KBM-7 (cell line): ENCODE data around the gene CNTNAP2.

ENCODE experiments used
- DNase-seq: peaks from one replicate; pipeline ENCODE4 v3.0.0-alpha.2; 2015
- in situ Hi-C: fragments of 300-500 bp; cut with MboI; formaldehyde crosslinking; loops from 2 replicates; pipeline ENCODE4 v1.14.3; 2020; ENCODE audit warnings: low sequenced_read_pairs, low pct_unique_long_range_greater_than_20kb, mixed read lengths

The CNTNAP2 gene

DNA sequence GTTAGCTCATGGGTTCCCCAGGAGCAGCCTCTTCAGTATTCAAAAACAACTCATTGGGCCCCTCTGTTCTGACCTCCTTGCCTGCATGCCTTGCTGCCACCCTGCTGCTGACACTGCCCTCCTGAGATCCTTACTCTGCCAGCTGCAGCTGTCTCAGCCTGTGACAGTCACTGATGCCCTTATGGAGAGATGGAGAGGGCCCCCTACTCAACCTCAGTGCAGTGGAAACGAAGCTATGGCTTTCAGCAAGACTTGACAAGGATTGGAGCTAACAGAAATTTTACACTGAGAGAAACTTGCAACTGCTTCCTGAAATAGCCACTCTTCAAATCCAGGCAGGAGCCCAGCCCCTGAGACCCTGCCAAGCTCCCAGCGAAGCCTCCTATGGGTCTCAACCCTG lies 1795.7 kb downstream of the CNTNAP2 start:
- in situ Hi-C loops, result no loop called here
- DNase-seq, result no peak

DNA sequence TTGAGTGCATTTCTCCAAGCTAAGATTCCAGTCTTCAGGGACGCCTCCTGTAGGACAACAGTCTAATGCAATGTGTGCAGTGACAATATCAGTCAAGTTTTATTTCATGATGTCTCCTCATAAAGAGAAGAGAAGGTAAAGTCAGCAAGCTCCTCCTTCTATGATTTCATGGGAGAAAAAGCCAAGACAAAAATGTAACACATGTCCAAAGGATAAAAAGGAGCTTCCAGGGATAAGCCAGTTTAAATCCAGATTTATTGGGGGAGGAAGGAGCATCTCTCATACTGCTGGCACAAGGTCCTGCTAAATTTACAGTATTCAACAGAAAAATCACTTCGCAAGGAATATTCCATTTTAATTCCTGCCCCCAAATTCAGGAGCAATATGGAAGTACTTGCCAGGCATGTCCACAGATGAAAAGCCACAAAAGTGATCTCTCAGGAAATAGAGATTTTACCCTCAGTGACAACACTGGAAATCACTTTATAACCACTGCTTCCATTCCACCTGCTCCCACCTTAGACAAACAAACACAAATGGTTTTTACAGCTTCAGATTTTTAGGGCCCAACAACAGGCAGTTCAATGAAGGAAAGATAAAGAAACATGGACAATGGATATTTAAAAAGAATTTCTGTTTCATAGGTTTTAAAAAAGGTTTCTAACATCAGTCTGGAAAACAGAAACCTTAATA lies 1796.5 kb downstream of the CNTNAP2 start:
- no peak for DNase-seq
- in situ Hi-C loops, result no loop called here

DNA sequence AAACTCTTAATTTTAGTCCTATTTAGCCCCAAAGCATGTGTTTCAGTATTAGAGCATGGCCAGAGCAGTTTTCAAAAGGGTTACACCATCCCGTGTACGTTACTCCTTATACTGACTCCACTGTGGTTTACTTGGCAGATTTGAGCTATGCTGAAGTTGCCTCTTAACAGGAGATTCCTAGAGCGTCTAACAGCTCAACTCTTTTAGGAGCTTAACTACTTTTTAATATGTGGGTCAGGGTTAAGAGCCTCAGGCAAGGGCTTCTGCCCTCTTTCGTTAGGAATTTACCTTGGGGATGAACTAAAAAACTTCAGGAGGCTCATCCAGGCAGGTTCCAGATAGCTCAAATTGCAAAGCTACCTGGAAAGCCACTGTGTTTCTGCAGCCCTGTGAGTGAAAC lies 1799.2 kb downstream of the CNTNAP2 start:
- in situ Hi-C loops, result no loop called here
- DNase-seq, result no peak

DNA sequence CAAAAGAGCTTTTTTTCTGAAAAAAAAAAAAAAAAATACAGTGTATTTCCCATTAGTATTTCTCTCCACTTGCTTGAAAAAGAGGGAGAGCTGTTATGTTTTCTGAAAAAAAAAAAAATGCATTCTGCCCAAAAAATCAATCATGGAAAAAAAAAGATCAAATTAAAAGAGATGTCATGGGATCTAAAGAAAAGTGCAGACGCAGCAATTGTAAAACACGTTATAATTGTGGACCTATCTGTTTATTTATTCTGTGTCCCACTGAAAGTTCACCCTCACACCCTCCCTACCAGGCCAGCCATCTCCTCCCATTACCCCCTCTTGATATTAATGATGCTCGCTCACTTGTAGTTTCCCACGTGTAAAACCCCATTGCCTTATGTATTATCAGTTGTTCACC lies 1800.0 kb downstream of the CNTNAP2 start:
- in situ Hi-C loops, result no loop called here
- DNase-seq, result no peak

DNA sequence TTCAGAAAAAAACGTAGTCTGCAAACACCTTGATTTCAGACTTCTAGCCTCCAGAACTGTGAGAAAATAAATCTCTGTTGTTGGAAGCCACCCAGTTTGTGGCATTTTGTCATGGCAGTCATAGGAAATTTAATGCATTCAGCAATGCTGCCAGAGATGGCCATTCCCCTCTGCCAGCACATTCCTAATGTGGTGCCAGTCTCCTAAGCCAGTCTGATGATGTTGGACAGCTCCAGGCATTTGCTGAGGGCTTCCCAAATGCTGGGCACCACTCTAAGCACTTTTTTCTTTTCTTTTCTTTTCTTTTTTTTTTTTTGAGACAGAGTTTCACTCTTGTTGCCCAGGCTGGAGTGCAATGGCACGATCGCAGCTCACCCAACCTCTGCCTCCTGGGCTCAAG lies 1807.2 kb downstream of the CNTNAP2 start:
- no peak for DNase-seq
- in situ Hi-C loops, result no loop called here

DNA sequence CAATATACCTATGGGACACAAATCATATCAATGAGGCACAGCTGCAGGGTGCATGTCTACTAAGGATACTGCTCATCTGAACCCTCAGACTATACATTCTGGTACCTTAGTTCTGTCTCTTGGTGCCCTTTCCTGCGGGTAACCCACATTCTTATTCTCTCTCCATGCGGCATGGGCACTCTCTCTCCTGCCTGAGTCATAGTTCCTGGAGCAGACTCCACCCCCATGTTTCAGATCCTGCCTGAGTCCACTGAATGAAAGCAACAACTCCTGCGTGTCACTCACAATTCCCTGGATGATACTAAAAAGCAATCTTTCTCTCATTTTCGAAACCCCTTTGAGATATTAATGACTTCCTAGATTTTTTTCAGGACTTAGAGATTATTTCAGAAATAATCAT lies 1820.8 kb downstream of the CNTNAP2 start:
- DNase-seq, result no peak
- in situ Hi-C loops, result no loop called here

DNA sequence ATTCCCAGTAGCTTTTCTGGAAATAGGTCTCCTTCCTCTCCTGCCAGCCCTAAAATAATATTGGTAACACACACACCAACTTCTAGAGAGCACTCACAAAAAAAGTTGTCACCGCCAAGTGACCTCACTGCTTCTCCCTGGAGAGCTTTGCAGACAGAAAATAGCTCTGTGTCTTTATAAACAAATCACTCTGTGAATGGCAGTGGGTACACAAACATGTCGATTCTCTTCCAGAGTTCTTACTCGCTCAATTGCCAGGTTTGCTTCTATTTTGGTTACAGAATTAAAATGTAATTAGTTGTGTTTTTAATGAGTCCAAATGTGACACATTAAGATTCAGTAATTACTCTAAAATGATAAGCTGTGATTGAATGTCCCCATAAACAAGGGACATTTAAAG lies 1824.8 kb downstream of the CNTNAP2 start:
- in situ Hi-C loops, result no loop called here
- DNase-seq, result no peak

DNA sequence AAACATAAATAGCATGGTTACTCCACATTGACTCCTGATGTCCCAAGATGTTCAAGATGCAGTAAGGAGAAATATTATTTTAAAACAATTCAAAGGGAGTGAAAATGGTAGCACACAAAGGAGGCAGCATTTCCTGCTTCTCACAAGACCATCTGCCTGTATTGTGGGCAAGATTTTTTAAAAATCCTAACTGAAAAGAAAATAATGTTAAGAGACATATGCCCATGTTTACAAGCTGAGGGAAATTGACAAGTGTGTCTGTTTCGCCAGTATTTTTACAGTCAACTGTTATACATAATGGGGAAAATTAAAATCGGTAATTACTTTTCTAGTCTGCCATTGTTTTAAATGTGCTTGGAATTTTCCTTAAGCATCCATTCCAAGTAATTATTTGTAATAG lies 1827.7 kb downstream of the CNTNAP2 start:
- DNase-seq, result no peak

DNA sequence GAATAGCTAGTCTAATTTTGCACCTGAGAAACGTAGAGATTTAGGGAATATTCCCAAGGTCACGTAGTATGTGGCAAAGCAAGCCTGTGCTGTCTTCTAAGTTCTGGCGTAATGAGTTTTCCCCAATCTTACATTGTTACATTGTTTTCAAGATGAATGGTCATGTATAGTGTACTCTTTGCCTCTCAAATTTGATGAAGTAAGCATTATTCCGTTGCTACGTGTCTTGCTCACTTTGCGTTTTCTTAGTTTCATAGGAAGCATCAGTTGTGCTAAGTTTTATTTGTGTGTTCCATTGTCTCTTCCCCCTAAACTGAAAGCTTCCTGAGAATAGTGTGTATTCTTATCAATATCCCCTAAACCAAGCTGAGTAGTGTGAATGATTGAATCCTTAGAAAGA lies 1836.3 kb downstream of the CNTNAP2 start:
- in situ Hi-C loops, result no loop called here

More for the DNA sequence above, 1827.7 kb downstream of the CNTNAP2 start:
- in situ Hi-C loops, result no loop called here

DNA sequence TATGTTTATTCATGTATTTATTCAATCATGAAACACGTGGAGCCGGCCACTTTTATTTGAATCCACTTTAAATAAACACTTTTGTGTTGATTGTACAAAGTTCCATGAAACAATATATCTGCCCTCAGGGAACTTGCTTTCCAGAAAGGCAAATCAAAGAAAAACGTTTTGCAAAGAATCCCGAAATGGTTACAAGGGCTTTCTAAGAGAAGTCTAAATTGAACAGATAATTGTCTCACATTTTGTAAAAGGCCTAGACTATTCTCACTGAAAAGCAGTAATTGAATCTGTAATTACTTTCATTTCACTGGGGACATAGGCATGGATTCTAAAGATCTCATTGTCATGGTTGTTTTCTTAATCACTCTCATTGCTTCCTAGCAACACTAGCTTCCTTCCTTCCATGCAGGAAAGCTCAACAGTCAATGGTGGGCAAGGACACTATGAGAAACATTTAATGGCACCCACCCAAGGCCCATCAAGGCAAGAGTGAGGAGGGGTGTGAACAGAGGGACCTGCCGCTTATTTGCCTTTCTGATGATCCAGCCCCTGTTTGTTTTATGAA lies 1851.5 kb downstream of the CNTNAP2 start:
- DNase-seq, result no peak
- in situ Hi-C loops, result no loop called here

More for the DNA sequence above, 1836.3 kb downstream of the CNTNAP2 start:
- no peak for DNase-seq

DNA sequence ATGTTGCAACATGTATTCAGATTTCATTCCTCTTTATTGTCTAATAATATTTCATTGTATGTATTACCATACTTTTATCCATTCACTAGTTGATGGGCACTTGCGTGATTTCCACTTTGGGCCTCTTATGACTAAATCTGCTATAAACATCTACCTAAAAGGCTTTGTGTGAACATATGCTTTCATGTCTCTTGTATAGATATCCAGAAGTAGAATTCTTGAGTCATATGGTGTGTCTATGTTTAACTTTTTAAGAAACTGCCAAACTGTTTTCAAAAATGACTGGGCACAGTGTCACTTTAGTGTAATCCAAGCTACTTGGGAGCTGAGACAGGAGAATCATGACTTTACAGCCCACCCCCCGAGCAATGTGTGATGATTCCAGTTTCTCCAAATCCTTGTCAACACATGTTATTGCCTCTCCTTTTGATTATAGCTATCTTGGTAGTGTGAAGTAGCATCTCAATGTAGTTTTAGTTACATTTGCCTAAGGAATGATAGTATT lies 1855.1 kb downstream of the CNTNAP2 start:
- DNase-seq, result no peak
- in situ Hi-C loops, result no loop called here

DNA sequence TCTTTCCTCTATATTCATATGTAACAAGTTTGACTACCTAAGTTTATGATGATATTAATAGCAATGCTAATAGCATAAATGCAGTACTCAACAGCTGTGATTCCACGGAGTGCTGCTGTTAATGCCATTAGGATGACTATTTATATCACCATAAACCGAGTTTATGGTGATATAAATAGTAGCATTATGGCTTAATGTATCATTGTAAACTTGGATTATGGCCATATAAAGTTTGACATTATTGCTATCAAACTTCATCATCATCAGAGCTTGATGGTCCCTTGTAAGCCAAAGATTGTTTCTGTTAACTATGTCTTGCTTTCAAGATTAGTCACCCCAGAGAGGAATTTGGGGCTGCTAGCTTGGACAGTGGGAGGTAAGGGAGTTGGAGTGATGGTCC lies 1861.6 kb downstream of the CNTNAP2 start:
- in situ Hi-C loops, result no loop called here
- DNase-seq, result no peak

DNA sequence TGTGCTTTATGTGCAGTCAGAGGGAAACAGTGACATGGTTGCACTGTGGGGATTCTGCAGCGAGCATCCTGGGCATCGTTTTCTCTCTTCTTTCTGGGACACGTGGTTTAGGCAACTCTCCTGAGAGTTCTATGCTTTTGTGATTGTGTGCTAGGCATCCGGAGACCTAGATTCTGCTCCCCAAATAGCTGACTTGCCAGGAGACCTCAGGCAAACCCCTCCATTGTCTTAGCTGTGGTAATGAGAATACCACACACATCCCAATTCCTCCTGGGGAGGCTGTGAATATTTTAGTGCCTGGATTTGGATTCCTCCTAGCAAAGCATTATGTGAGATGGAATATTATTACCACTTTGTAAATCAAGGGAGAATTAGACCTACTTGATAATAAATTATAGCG lies 1862.0 kb downstream of the CNTNAP2 start:
- DNase-seq, result no peak

DNA sequence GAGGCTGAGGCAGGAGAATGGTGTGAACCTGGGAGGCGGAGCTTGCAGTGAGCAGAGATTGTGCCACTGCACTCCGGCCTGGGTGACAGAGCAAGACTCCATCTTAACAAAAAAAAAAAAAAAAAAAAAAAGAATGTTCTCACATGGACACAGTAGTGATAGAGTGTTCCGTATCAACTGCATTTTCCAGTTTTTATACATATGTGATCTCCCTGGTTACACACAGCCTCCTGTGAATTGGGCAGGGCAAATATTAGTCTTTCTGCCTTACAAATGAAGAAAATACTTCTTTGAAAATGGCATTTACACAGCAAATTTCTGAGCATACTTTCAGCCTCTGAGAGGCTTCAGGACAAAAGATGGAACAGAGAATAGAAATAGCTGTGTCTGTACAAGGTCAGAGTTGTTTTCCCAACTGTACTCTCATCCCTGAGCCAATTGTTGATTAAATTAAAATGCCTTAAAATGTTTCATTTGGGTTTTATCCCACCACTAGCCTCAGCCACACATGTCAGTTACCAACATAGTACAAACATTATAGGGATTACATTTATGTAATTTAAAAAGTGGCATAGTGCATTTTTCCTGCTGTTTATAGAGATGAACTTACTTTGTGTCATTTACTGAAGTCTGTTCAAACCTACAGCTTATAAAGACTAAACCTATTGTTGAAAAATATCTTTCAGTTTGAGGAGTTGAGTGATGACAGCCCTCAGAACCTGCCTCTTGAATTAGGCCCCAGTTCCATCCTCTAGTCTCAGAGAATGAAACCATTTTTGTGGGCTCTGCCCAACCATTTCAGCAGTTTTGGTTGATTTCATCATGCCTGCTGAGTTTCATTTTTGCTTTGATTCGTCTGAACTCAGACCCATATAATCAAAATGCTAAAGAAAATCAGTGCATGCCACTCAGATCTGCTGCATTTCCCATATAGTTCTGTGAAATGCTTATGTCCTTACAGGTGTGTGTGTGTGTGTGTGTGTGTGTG lies 1864.5 kb downstream of the CNTNAP2 start:
- DNase-seq, result no peak
- in situ Hi-C loops, result no loop called here

More for the DNA sequence above, 1862.0 kb downstream of the CNTNAP2 start:
- in situ Hi-C loops, result no loop called here

DNA sequence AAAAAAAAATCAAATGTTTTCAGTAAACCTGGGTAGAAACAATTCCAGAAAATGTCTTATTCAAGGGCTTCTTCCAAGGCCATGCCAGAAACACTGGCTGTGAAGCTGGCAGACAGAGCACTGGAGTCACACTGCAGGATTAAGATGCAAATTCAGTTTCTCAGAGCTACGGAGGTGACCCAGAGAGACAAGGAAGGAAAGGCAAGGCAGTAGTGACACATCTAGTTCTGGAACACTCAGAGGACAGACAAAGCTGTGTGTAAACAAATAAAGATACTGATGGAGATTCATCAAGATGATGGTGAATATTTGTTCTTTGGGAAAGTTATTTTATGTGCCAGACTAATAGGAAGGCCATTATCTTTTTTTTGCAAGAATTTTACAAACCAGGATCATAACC lies 1865.7 kb downstream of the CNTNAP2 start:
- DNase-seq, result no peak
- in situ Hi-C loops, result no loop called here

DNA sequence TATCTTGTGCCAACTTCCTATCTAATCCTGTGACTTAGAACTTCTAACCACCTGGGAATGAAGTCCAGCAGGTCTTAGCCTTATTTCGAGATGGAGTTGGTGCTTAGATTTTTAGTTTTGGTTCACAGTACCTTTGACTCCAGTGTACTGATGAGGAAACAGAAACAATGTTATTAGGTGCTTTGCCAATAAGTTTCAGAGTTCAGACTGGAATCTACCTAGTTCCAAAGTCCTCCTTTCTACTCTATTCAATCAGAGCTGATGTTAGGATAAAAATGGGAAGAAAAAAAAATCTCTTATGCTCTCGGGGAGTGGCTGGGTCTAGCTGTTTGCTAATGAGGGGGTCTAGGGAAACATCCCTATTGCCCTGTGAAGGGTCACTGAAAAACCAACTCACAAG lies 1867.7 kb downstream of the CNTNAP2 start:
- DNase-seq, result no peak
- in situ Hi-C loops, result no loop called here

DNA sequence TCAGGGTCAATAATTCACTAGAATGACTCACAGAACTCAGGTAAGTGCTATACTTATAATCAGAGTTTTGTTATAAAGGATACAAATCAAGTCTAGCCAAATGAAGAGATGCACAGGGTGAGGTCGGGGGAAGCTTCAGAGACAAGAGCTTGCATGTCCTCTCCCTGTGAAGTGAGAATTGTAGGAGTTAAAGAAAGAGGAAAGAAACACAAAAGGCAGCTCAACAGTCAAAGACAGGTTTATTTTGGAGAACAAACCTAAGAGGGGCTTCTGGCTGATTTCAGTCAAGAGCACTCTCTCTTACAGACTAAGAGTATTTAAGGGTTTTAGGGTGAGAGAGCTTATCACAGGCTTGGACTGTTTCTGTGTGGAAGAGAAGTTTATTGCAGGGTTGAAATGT lies 1873.5 kb downstream of the CNTNAP2 start:
- DNase-seq, result no peak
- in situ Hi-C loops, result no loop called here

DNA sequence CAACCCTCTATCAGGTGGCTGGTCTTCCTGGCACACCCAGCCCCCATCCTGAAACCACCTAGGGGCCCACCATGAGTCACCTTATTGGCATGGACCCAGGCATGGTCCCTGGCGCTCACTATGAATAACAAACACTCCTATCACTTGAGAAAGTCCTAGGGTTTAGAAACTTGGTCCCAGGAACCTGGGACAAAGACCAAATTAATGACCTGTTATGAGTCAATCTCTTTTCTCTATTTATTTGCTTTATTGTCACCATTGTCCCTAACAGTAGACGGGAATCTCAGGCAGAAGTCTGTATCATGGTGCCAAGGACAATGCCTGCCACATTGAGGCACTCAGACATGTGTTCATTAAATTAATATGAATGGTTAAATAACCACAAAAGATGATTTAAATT lies 1874.3 kb downstream of the CNTNAP2 start:
- DNase-seq, result no peak
- in situ Hi-C loops, result no loop called here

DNA sequence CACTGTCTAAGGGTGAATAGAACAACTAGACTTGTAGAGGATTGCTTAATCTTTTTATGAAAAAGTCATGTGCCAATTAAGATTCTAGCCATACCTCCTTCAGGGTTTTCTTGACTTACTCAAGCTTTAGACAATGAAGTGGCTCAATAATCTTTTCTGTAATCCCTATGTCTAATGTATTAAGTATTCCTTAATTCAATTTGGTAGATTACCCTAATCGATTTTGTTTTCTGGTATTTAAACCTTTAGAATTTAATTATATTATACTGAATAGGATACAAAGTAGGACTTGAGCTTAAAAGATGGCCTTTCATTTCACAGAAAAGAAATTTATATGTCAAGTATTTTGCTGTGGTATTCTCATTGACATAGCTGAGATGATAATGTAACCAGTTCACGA lies 1876.1 kb downstream of the CNTNAP2 start:
- no peak for DNase-seq

DNA sequence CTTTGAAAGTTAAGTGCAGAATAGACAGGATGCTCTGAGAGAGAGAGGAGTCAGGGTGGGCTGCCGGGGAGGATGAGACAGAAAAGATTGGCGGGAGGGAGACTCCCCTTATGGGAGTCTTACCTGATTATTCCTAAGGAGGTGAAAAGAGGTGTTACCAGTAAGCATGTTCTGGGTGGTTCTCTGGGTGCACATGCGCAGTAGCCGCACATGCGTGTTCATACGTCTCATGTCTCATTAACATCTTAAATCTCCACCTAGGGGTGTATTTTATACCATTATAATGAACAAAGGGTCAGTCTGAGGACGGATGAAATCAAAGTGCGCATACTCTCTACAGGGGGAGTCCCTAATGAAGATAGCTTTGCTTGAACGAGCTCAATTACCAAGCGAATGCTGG lies 1881.0 kb downstream of the CNTNAP2 start:
- DNase-seq, result no peak
- in situ Hi-C loops, result no loop called here

More for the DNA sequence above, 1876.1 kb downstream of the CNTNAP2 start:
- in situ Hi-C loops, result no loop called here
